Measurements from ENCODE around the gene DOCK8. TPM values are rescaled to one million over a fixed set of nuclear protein-coding genes. Genes with fewer than 3 reads are reported as not detected.

DOCK8 gene
- total RNA-seq, 1 donor from 2014 or later: 4.4 TPM

GRCh38 chr9:469672-470551 is 255.2 kb downstream of the DOCK8 start:
- Histone ChIP-seq H2AFZ (ENCODE audit: low read depth, low read length) (peak overlapping the region; percentile 93), H3K79me2 (ENCODE audit: insufficient read depth, low read length) (no peaks in the 10 kb centered on the region), H3K4me3 (ENCODE audit: insufficient read depth, low read depth, low read length) (peak overlapping the region; percentile 73), H3K9ac (ENCODE audit: low read length) (peak overlapping the region; percentile 71), H3K4me1 (ENCODE audit: insufficient read depth, low read length) (peaks cover 5% of the 10 kb centered on the region), H3K36me3 (ENCODE audit: insufficient read depth, low read length) (no peaks in the 10 kb centered on the region), H4K20me1 (ENCODE audit: insufficient read depth, low read length) (no peaks in the 10 kb centered on the region), H3K27me3 (ENCODE audit: insufficient read depth, low read length) (no peaks in the 10 kb centered on the region), H3K4me2 (ENCODE audit: low read length) (peak overlapping the region; percentile 86), H3K9me3 (ENCODE audit: insufficient read depth, low read depth, low read length) (no peaks in the 10 kb centered on the region), H3K27ac (ENCODE audit: low read depth, low read length) (no peak overlapping the region)
- TF ChIP-seq CTCF (IDR thresholded peaks at IDR 0.05; ENCODE audit: insufficient read depth, low read depth, low read length) (no peak), EZH2 (IDR thresholded peaks at IDR 0.05; ENCODE audit: insufficient read depth, low read length) (no peak)
- Mint-ChIP-seq H3K9me3 (ENCODE audit: unreplicated experiment) (no peaks in the 10 kb centered on the region), H3K36me3 (ENCODE audit: low read depth, unreplicated experiment) (no peaks in the 10 kb centered on the region), H3K27me3 (ENCODE audit: low read depth, unreplicated experiment) (no peaks in the 10 kb centered on the region), H3K4me1 (ENCODE audit: low read depth, unreplicated experiment) (peaks cover 19% of the 10 kb centered on the region), H3K4me3 (ENCODE audit: unreplicated experiment) (peak overlapping the region; percentile 93), H3K27ac (ENCODE audit: unreplicated experiment) (peak overlapping the region; percentile 83)
- peak; percentile 61 for DNase-seq (ENCODE audit: low read depth)
- no peak for FAIRE-seq

- no peak for TF ChIP-seq EZH2 (IDR thresholded peaks at IDR 0.05; ENCODE audit: insufficient read depth, low read length)
- peak overlapping the region; percentile 86 for H3K4me2 ChIP-seq (ENCODE audit: low read length)
- Mint-ChIP-seq H3K27me3 (ENCODE audit: low read depth, unreplicated experiment) (no peaks in the 10 kb centered on the region), H3K4me1 (ENCODE audit: low read depth, unreplicated experiment) (peaks cover 19% of the 10 kb centered on the region), H3K9me3 (ENCODE audit: unreplicated experiment) (no peaks in the 10 kb centered on the region), H3K4me3 (ENCODE audit: unreplicated experiment) (peak overlapping the region; percentile 93), H3K36me3 (ENCODE audit: low read depth, unreplicated experiment) (no peaks in the 10 kb centered on the region), H3K27ac (ENCODE audit: unreplicated experiment) (peak overlapping the region; percentile 51)
- no peaks in the 10 kb centered on the region for H3K27me3 ChIP-seq (ENCODE audit: insufficient read depth, low read length)
- H3K9me3 ChIP-seq (ENCODE audit: insufficient read depth, low read depth, low read length): no peaks in the 10 kb centered on the region
- FAIRE-seq (no peak), DNase-seq (ENCODE audit: low read depth) (no peak)
- peak overlapping the region; percentile 73 for H3K4me3 ChIP-seq (ENCODE audit: insufficient read depth, low read depth, low read length)
- H3K9ac ChIP-seq (ENCODE audit: low read length): peak overlapping the region; percentile 52
- H4K20me1 ChIP-seq (ENCODE audit: insufficient read depth, low read length): no peaks in the 10 kb centered on the region
- no peaks in the 10 kb centered on the region for H3K79me2 ChIP-seq (ENCODE audit: insufficient read depth, low read length)
- no peak overlapping the region for H3K27ac ChIP-seq (ENCODE audit: low read depth, low read length)
- no peaks in the 10 kb centered on the region for H3K36me3 ChIP-seq (ENCODE audit: insufficient read depth, low read length)
- H3K4me1 ChIP-seq (ENCODE audit: insufficient read depth, low read length): peaks cover 5% of the 10 kb centered on the region
- peak overlapping the region; percentile 93 for H2AFZ ChIP-seq (ENCODE audit: low read depth, low read length)
Measured at GRCh38 chr9:470552-471194, 256.0 kb downstream of the DOCK8 start.

- no peak for FAIRE-seq
- H3K27ac ChIP-seq (ENCODE audit: low read depth, low read length): no peak overlapping the region
- H3K9me3 ChIP-seq (ENCODE audit: insufficient read depth, low read depth, low read length): no peaks in the 10 kb centered on the region
- Mint-ChIP-seq H3K27ac (ENCODE audit: unreplicated experiment) (peak overlapping the region; percentile 51), H3K4me1 (ENCODE audit: low read depth, unreplicated experiment) (peaks cover 19% of the 10 kb centered on the region), H3K36me3 (ENCODE audit: low read depth, unreplicated experiment) (no peaks in the 10 kb centered on the region), H3K4me3 (ENCODE audit: unreplicated experiment) (peak overlapping the region; percentile 93), H3K9me3 (ENCODE audit: unreplicated experiment) (no peaks in the 10 kb centered on the region), H3K27me3 (ENCODE audit: low read depth, unreplicated experiment) (no peaks in the 10 kb centered on the region)
- H3K4me1 ChIP-seq (ENCODE audit: insufficient read depth, low read length): peaks cover 5% of the 10 kb centered on the region
- TF ChIP-seq EZH2 (IDR thresholded peaks at IDR 0.05; ENCODE audit: insufficient read depth, low read length): no peak
- no peak for TF ChIP-seq CTCF (IDR thresholded peaks at IDR 0.05; ENCODE audit: insufficient read depth, low read depth, low read length)
- H3K27me3 ChIP-seq (ENCODE audit: insufficient read depth, low read length): no peaks in the 10 kb centered on the region
- H3K9ac ChIP-seq (ENCODE audit: low read length): no peak overlapping the region
- no peaks in the 10 kb centered on the region for H3K36me3 ChIP-seq (ENCODE audit: insufficient read depth, low read length)
- DNase-seq (ENCODE audit: low read depth): no peak
- H3K4me2 ChIP-seq (ENCODE audit: low read length): peak overlapping the region; percentile 86
- no peak overlapping the region for H3K4me3 ChIP-seq (ENCODE audit: insufficient read depth, low read depth, low read length)
- H2AFZ ChIP-seq (ENCODE audit: low read depth, low read length): no peak overlapping the region
- no peaks in the 10 kb centered on the region for H4K20me1 ChIP-seq (ENCODE audit: insufficient read depth, low read length)
- H3K79me2 ChIP-seq (ENCODE audit: insufficient read depth, low read length): no peaks in the 10 kb centered on the region
Measured at GRCh38 chr9:471320-471719, 256.7 kb downstream of the DOCK8 start.
